ENCODE measurements around the gene MED12L.

The MED12L gene

GRCh38 chr3:151479452-151479851 is 394.0 kb downstream of the MED12L start:
- Mint-ChIP-seq H3K27ac (no peak overlapping the region), H3K9me3 (peaks cover 19% of the 10 kb centered on the region), H3K4me1 (peaks cover 23% of the 10 kb centered on the region), H3K36me3 (ENCODE audit: low read depth) (no peaks in the 10 kb centered on the region), H3K27me3 (ENCODE audit: low read depth) (no peaks in the 10 kb centered on the region), H3K4me3 (no peak overlapping the region)
- no peak for TF ChIP-seq CTCF (IDR thresholded peaks at IDR 0.05; ENCODE audit: unreplicated experiment in 3 of 3)

GRCh38 chr3:151480492-151480891 is 395.0 kb downstream of the MED12L start:
- Mint-ChIP-seq H3K9me3 (peaks cover 25% of the 10 kb centered on the region), H3K36me3 (ENCODE audit: low read depth) (no peaks in the 10 kb centered on the region), H3K27ac (no peak overlapping the region), H3K27me3 (ENCODE audit: low read depth) (no peaks in the 10 kb centered on the region), H3K4me3 (no peak overlapping the region), H3K4me1 (peaks cover 23% of the 10 kb centered on the region)
- TF ChIP-seq CTCF (IDR thresholded peaks at IDR 0.05; ENCODE audit: unreplicated experiment in 3 of 3) = no peak

- no peaks in the 10 kb centered on the region for H3K27me3 Mint-ChIP-seq (ENCODE audit: low read depth)
- no peak for TF ChIP-seq CTCF (IDR thresholded peaks at IDR 0.05; ENCODE audit: unreplicated experiment in 3 of 3)
- H3K27ac Mint-ChIP-seq = no peak overlapping the region
- H3K36me3 Mint-ChIP-seq (ENCODE audit: low read depth) = no peaks in the 10 kb centered on the region
- no peak overlapping the region for H3K4me3 Mint-ChIP-seq
- H3K4me1 Mint-ChIP-seq = peaks cover 4% of the 10 kb centered on the region
- peaks cover 32% of the 10 kb centered on the region for H3K9me3 Mint-ChIP-seq
These were observed 398.0 kb downstream of the MED12L start for GRCh38 chr3:151483488-151483887.

- Mint-ChIP-seq H3K4me3 (no peak overlapping the region), H3K27me3 (ENCODE audit: low read depth) (no peaks in the 10 kb centered on the region), H3K36me3 (ENCODE audit: low read depth) (no peaks in the 10 kb centered on the region), H3K4me1 (no peaks in the 10 kb centered on the region), H3K9me3 (peaks cover 32% of the 10 kb centered on the region), H3K27ac (no peak overlapping the region)
- no peak for TF ChIP-seq CTCF (IDR thresholded peaks at IDR 0.05; ENCODE audit: unreplicated experiment in 3 of 3)
These were observed 398.6 kb downstream of the MED12L start for GRCh38 chr3:151483961-151484520.

Data from nephron (organoid).